ENCODE measurements around the gene HRH3. TPM values are rescaled to one million over a fixed set of nuclear protein-coding genes. Genes with fewer than 3 reads are reported as not detected.

HRH3 gene
- total and polyA plus RNA-seq, 7 experiments from 2014 or later: not detected

DNA sequence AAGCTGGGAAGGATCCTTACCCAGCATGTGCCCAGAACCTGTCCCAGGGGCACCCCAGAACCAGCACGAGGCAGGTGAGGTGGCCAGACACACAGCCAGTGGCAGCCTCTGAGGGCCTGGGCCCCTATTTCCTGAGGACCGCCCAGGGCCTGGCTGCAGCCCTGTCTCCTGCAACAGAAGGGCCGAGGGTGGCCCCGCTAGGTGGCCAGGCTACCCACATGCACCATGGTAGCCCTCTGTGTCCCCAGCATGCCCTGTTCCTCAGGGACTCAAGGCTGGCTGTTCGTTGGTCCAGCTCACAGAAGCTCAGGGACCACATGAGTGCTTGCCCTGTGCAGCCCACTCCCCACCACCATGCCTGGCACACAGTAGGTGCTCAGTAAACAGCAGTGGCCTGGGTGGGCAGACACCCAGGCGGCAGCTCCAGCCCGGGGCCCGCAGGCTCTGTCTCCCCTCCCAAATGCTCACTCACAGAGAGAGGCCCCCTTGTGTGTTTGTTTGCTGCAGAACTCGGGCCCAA, 8.2 kb downstream of the HRH3 start:
- H3K36me3 Mint-ChIP-seq: no peaks in the 10 kb centered on the region
- ATAC-seq (no peak), DNase-seq (no peak)
- intact Hi-C loops (cut with micrococcal nuclease): no loop called here
- ChIA-PET CTCF (no interaction called here), POLR2A (no interaction called here)
- H3K36me3 ChIP-seq (ENCODE audit: control insufficient read depth in 2 of 3, insufficient read depth in 3 of 3, low read length in 3 of 3): no peaks in the 10 kb centered on the region
- no peak overlapping the region for H3K27ac ChIP-seq (ENCODE audit: low read depth, low read length)
- H3K4me1 Mint-ChIP-seq: no peaks in the 10 kb centered on the region
- no peaks in the 10 kb centered on the region for H3K9me3 ChIP-seq (ENCODE audit: control insufficient read depth in 2 of 3, low read length in 3 of 3)
- peaks cover 0 to 24% (median 11%) of the 10 kb centered on the region in 5 donors for H3K27me3 Mint-ChIP-seq
- H3K4me1 ChIP-seq (ENCODE audit: control insufficient read depth in 2 of 2, insufficient read depth in 2 of 2, low read length in 2 of 2): no peaks in the 10 kb centered on the region
- no peak overlapping the region for H3K4me3 Mint-ChIP-seq
- H3K27me3 ChIP-seq (ENCODE audit: control insufficient read depth in 2 of 2, insufficient read depth in 2 of 2, low read length in 2 of 2): no peaks in the 10 kb centered on the region
- no peak overlapping the region for H3K27ac Mint-ChIP-seq
- H3K9me3 Mint-ChIP-seq: no peaks in the 10 kb centered on the region
- no peak overlapping the region for H3K4me3 ChIP-seq (ENCODE audit: low read length)

DNA sequence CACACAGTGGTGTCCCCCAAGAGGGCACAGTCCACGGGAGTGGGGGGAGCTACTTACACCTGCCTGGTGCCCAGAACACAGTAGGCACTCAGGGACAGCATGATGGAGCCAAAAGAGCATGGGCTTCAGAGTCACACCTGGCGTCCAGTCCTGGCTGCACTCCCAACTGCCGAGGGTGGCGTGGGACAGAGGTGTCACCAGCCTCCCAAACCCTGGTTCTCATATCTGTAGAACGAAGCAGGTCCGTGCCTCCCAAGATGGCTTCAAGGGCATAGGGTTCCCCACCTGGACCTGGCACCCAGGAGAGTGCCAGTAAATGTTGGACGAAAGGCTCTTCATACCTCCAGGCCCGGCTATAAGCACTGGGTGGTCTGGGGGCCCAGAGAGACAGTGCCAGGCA, 8.9 kb downstream of the HRH3 start:
- no peak overlapping the region for H3K4me3 ChIP-seq (ENCODE audit: low read length)
- ChIA-PET POLR2A (no interaction called here), CTCF (no interaction called here)
- Mint-ChIP-seq H3K27me3 (peaks cover 0 to 22% (median 11%) of the 10 kb centered on the region in 5 donors), H3K27ac (no peak overlapping the region), H3K4me1 (no peaks in the 10 kb centered on the region), H3K4me3 (no peak overlapping the region), H3K36me3 (no peaks in the 10 kb centered on the region), H3K9me3 (no peaks in the 10 kb centered on the region)
- H3K9me3 ChIP-seq (ENCODE audit: control insufficient read depth in 2 of 3, low read length in 3 of 3): no peaks in the 10 kb centered on the region
- H3K36me3 ChIP-seq (ENCODE audit: control insufficient read depth in 2 of 3, insufficient read depth in 3 of 3, low read length in 3 of 3): no peaks in the 10 kb centered on the region
- no peaks in the 10 kb centered on the region for H3K4me1 ChIP-seq (ENCODE audit: control insufficient read depth in 2 of 2, insufficient read depth in 2 of 2, low read length in 2 of 2)
- ATAC-seq (no peak), DNase-seq (no peak)
- no peak overlapping the region for H3K27ac ChIP-seq (ENCODE audit: low read depth, low read length)
- intact Hi-C loops (cut with micrococcal nuclease): no loop called here
- no peaks in the 10 kb centered on the region for H3K27me3 ChIP-seq (ENCODE audit: control insufficient read depth in 2 of 2, insufficient read depth in 2 of 2, low read length in 2 of 2)

- intact Hi-C loops (cut with micrococcal nuclease): no loop called here
- DNase-seq: no peak
- Mint-ChIP-seq H3K4me1 (no peaks in the 10 kb centered on the region), H3K36me3 (no peaks in the 10 kb centered on the region), H3K27me3 (peaks cover 0 to 22% (median 11%) of the 10 kb centered on the region in 5 donors), H3K4me3 (no peak overlapping the region), H3K27ac (no peak overlapping the region), H3K9me3 (no peaks in the 10 kb centered on the region)
- Histone ChIP-seq H3K4me3 (ENCODE audit: low read length) (no peak overlapping the region), H3K4me1 (ENCODE audit: control insufficient read depth in 2 of 2, insufficient read depth in 2 of 2, low read length in 2 of 2) (no peaks in the 10 kb centered on the region), H3K9me3 (ENCODE audit: control insufficient read depth in 2 of 3, low read length in 3 of 3) (no peaks in the 10 kb centered on the region), H3K36me3 (ENCODE audit: control insufficient read depth in 2 of 3, insufficient read depth in 3 of 3, low read length in 3 of 3) (no peaks in the 10 kb centered on the region), H3K27ac (ENCODE audit: low read depth, low read length) (no peak overlapping the region), H3K27me3 (ENCODE audit: control insufficient read depth in 2 of 2, insufficient read depth in 2 of 2, low read length in 2 of 2) (no peaks in the 10 kb centered on the region)
- CTCF ChIA-PET: no interaction called here
- POLR2A ChIA-PET: no interaction called here
- ATAC-seq: no peak
Measured at GRCh38 chr20:62210496-62210855, 9.6 kb downstream of the HRH3 start.

- Histone ChIP-seq H3K9me3 (ENCODE audit: control insufficient read depth in 2 of 3, low read length in 3 of 3) (no peaks in the 10 kb centered on the region), H3K4me1 (ENCODE audit: control insufficient read depth in 2 of 2, insufficient read depth in 2 of 2, low read length in 2 of 2) (no peaks in the 10 kb centered on the region), H3K36me3 (ENCODE audit: control insufficient read depth in 2 of 3, insufficient read depth in 3 of 3, low read length in 3 of 3) (no peaks in the 10 kb centered on the region), H3K27ac (ENCODE audit: low read depth, low read length) (no peak overlapping the region), H3K4me3 (ENCODE audit: low read length) (no peak overlapping the region), H3K27me3 (ENCODE audit: control insufficient read depth in 2 of 2, insufficient read depth in 2 of 2, low read length in 2 of 2) (no peaks in the 10 kb centered on the region)
- ChIA-PET CTCF (no interaction called here), POLR2A (no interaction called here)
- no peaks in the 10 kb centered on the region for H3K9me3 Mint-ChIP-seq
- intact Hi-C loops (cut with micrococcal nuclease): no loop called here
- DNase-seq (no peak), ATAC-seq (no peak)
- H3K27ac Mint-ChIP-seq: no peak overlapping the region
- peaks cover 0 to 17% (median 6%) of the 10 kb centered on the region in 5 donors for H3K27me3 Mint-ChIP-seq
- peak overlapping the region in 1 of 10 donors; percentile 43 for H3K4me3 Mint-ChIP-seq
- H3K36me3 Mint-ChIP-seq: no peaks in the 10 kb centered on the region
- H3K4me1 Mint-ChIP-seq: no peaks in the 10 kb centered on the region
Measured at GRCh38 chr20:62209850-62210495, 10.1 kb downstream of the HRH3 start.

DNA sequence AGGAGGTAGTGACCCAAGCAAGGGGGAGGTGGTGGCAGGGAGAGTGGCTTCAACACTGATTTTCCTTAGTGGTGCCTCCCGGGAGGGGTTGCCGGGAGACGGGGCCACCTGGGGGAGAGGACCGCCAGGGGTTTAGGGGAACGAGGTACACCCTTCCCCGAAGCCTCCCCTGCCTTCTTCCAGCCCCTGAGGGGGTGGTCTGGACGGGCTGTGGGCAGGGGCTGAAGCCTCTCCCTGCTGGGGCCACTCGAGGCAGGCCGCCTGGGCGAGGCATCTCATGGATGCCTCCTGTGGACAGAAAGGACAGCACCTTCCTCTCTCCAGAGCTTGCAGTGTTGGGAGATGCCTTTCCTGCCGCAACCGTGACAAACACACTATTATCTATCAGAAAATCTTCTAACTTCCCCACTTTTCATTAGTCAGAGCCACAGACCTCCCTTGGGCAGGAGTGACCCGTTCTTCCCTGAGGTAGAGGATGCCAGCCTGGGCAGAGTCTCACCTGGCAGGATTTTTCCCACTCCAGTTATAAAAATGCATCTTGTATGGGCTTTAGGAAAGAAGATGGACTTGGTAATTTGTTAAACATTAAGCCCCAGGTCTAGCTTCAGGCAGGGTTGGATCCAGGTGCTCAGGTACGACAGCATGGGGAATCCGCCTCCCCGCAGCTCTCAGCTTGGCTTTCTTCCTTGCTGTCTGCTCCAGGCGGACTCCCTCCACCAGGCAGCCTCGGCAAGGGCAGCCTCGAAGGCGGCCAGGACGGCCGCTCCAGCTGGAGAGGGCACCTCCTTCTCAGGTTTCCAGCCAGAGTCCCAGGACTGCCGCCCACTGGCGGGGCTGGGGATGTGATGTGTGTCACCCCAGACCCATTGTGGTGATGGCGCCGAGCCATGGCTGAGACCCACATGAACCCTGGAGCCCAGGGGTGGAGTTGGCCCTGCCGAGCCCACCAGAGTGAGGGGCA, 11.0 kb downstream of the HRH3 start:
- ChIA-PET POLR2A (no interaction called here), CTCF (no interaction called here)
- H3K27ac Mint-ChIP-seq: no peak overlapping the region
- Histone ChIP-seq H3K36me3 (ENCODE audit: control insufficient read depth in 2 of 3, insufficient read depth in 3 of 3, low read length in 3 of 3) (no peaks in the 10 kb centered on the region), H3K9me3 (ENCODE audit: control insufficient read depth in 2 of 3, low read length in 3 of 3) (no peaks in the 10 kb centered on the region), H3K27me3 (ENCODE audit: control insufficient read depth in 2 of 2, insufficient read depth in 2 of 2, low read length in 2 of 2) (no peaks in the 10 kb centered on the region), H3K4me1 (ENCODE audit: control insufficient read depth in 2 of 2, insufficient read depth in 2 of 2, low read length in 2 of 2) (no peaks in the 10 kb centered on the region), H3K27ac (ENCODE audit: low read depth, low read length) (no peak overlapping the region), H3K4me3 (ENCODE audit: low read length) (no peak overlapping the region)
- intact Hi-C loops (cut with micrococcal nuclease): no loop called here
- no peaks in the 10 kb centered on the region for H3K9me3 Mint-ChIP-seq
- DNase-seq (no peak), ATAC-seq (no peak)
- peak overlapping the region in 1 of 10 donors; percentile 43 for H3K4me3 Mint-ChIP-seq
- H3K27me3 Mint-ChIP-seq: peaks cover 0 to 9% (median 0%) of the 10 kb centered on the region in 5 donors
- no peaks in the 10 kb centered on the region for H3K36me3 Mint-ChIP-seq
- no peaks in the 10 kb centered on the region for H3K4me1 Mint-ChIP-seq

GRCh38 chr20:62208061-62208794, 11.8 kb downstream of the HRH3 start:
- Mint-ChIP-seq H3K9me3 (no peaks in the 10 kb centered on the region), H3K27me3 (peaks cover 0 to 4% (median 0%) of the 10 kb centered on the region in 5 donors), H3K4me1 (no peaks in the 10 kb centered on the region), H3K4me3 (no peak overlapping the region), H3K36me3 (peaks cover 0 to 5% (median 3%) of the 10 kb centered on the region in 5 donors), H3K27ac (no peak overlapping the region)
- no peaks in the 10 kb centered on the region for H3K4me1 ChIP-seq (ENCODE audit: control insufficient read depth in 2 of 2, insufficient read depth in 2 of 2, low read length in 2 of 2)
- POLR2A ChIA-PET: no interaction called here
- no peak overlapping the region for H3K27ac ChIP-seq (ENCODE audit: low read depth, low read length)
- ATAC-seq (no peak), DNase-seq (no peak)
- no peak overlapping the region for H3K4me3 ChIP-seq (ENCODE audit: low read length)
- no peaks in the 10 kb centered on the region for H3K9me3 ChIP-seq (ENCODE audit: control insufficient read depth in 2 of 3, low read length in 3 of 3)
- no peaks in the 10 kb centered on the region for H3K27me3 ChIP-seq (ENCODE audit: control insufficient read depth in 2 of 2, insufficient read depth in 2 of 2, low read length in 2 of 2)
- intact Hi-C loops (cut with micrococcal nuclease): no loop called here
- peaks cover 0 to 6% (median 0%) of the 10 kb centered on the region in 3 experiments for H3K36me3 ChIP-seq (ENCODE audit: control insufficient read depth in 2 of 3, insufficient read depth in 3 of 3, low read length in 3 of 3)
- CTCF ChIA-PET: no interaction called here

All from naive thymus-derived CD4-positive, alpha-beta T cell (primary cell).